GM23248 (cell line): Measurements from ENCODE around the gene KCNJ10. TPM values are rescaled to one million over a fixed set of nuclear protein-coding genes. Genes with fewer than 3 reads are reported as not detected.

ENCODE experiments used
- DNase-seq: peaks from one replicate; pipeline ENCODE4 v3.0.0-alpha.2; 2015
- H2AFZ ChIP-seq: fragments of 200-600 bp; sonication (generic); 2 replicates; pipeline ENCODE4 v1.6.1; 2016; ENCODE audit warnings: antibody characterized with exemption
- H3F3A ChIP-seq: fragments of 200-600 bp; sonication (generic); 2 replicates; pipeline ENCODE4 v1.6.1; 2016; ENCODE audit warnings: mild to moderate bottlenecking, antibody characterized with exemption, mixed run types; ENCODE audit not compliant: insufficient read depth
- H3K27ac ChIP-seq: fragments of 200-600 bp; sonication (generic); 2 replicates; pipeline ENCODE4 v1.5.1; 2016; ENCODE audit warnings: mild to moderate bottlenecking
- H3K27me3 ChIP-seq: fragments of 200-600 bp; sonication (generic); replicated peaks from 2 replicates; pipeline ENCODE4 v1.6.1; 2016; ENCODE audit warnings: mild to moderate bottlenecking; ENCODE audit not compliant: insufficient read depth
- H3K36me3 ChIP-seq: fragments of 200-600 bp; sonication (generic); 2 replicates; pipeline ENCODE4 v1.6.1; 2016; ENCODE audit warnings: low read depth, mild to moderate bottlenecking
- H3K4me1 ChIP-seq: fragments of 200-600 bp; sonication (generic); 2 replicates; pipeline ENCODE4 v1.6.1; 2016; ENCODE audit warnings: mild to moderate bottlenecking; ENCODE audit not compliant: insufficient read depth
- H3K4me2 ChIP-seq: fragments of 200-600 bp; sonication (generic); one replicate; pipeline ENCODE4 v1.6.1; 2016; ENCODE audit warnings: mild to moderate bottlenecking; ENCODE audit not compliant: unreplicated experiment
- H3K4me3 ChIP-seq: fragments of 200-600 bp; sonication (generic); 2 replicates; pipeline ENCODE4 v1.5.1; 2016; ENCODE audit warnings: mild to moderate bottlenecking
- H3K79me2 ChIP-seq: fragments of 200-600 bp; sonication (generic); 2 replicates; pipeline ENCODE4 v1.6.1; 2016; ENCODE audit warnings: mild to moderate bottlenecking; ENCODE audit not compliant: insufficient read depth
- H3K9ac ChIP-seq: fragments of 200-600 bp; sonication (generic); 2 replicates; pipeline ENCODE4 v1.6.1; 2016; ENCODE audit warnings: mild to moderate bottlenecking
- H3K9me2 ChIP-seq: fragments of 200-600 bp; sonication (generic); 2 replicates; pipeline ENCODE4 v1.6.1; 2016; ENCODE audit warnings: mixed run types, mild to moderate bottlenecking, moderate library complexity; ENCODE audit not compliant: insufficient read depth
- H3K9me3 ChIP-seq: fragments of 200-600 bp; sonication (generic); one replicate; pipeline ENCODE4 v1.6.1; 2017; ENCODE audit warnings: low read depth
- H4K20me1 ChIP-seq: fragments of 200-600 bp; sonication (generic); 2 replicates; pipeline ENCODE4 v1.6.0; 2016; ENCODE audit not compliant: insufficient read depth
- EZH2 ChIP-seq: fragments of 200-600 bp; sonication (generic); IDR thresholded peaks from 2 replicates; pipeline ENCODE4 v1.6.1; 2018; ENCODE audit warnings: antibody characterized with exemption, mild to moderate bottlenecking; ENCODE audit not compliant: insufficient read depth, poor library complexity, severe bottlenecking
- EZH2phosphoT487 ChIP-seq: fragments of 200-600 bp; sonication (generic); IDR thresholded peaks from 2 replicates; pipeline ENCODE4 v1.6.1; 2018; ENCODE audit warnings: antibody characterized with exemption, moderate library complexity, mild to moderate bottlenecking, low read depth; ENCODE audit not compliant: insufficient read depth
- WGBS, 2 experiments: methylation state at CpG; one replicate each; pipeline ENCODE4 v1.1.6; 2015 to 2017; ENCODE audit warnings: low lambda C conversion rate in 2 of 2, low coverage in 1 of 2; ENCODE audit errors: missing lambda C conversion rate in 2 of 2; 5-methylcytosine and 5-hydroxymethylcytosine counted together
- in situ Hi-C: fragments of 300-500 bp; cut with MboI; formaldehyde crosslinking; loops from 2 replicates; pipeline ENCODE4 v1.15.0; 2020
- polyA plus RNA-seq: library from polyadenylated mRNA; unstranded; fragments of >200 nt; fragmentation: Nextera tagmentation; extraction: Ambion mirVana; gene quantifications from 2 replicates; pipeline ENCODE4 v1.2.1, GENCODE V29; 2016
- total RNA-seq: library from RNA; depleted of rRNA; stranded (reverse); fragments of >200 nt; shearing (Covaris generic); gene quantifications from 2 replicates; pipeline ENCODE4 v1.2.3, GENCODE V29; 2014

Gene KCNJ10
- total and polyA plus RNA-seq, 2 experiments from 2014 or later: not detected

DNA sequence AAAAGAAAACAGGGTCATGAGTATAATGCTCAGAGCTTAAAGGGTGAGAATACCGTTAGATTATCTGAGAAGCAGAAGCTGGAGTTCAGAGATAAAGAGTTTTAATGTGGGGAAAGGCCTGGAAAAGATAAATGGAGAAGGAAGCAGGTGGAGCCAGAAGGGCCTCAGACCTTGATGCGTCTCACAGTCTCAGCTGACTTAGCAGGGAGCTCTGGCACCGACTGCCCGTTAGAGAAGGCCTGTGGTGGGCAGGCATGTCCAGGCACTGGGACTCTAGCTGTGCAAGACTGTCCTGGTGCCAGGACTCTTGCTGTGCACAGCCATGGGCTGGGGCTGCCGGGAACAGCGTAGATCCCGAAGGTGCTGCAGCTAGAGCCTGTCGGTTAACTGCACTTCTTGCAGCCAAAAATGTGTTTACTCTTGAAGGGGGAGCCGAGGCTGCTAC is 112.1 kb downstream of the KCNJ10 start:
- Histone ChIP-seq H3K27ac (no peak overlapping the region), H3K4me2 (no peak overlapping the region), H3K4me3 (no peak overlapping the region), H3K9me3 (no peaks in the 10 kb centered on the region), H3K9ac (no peak overlapping the region), H3K36me3 (no peaks in the 10 kb centered on the region), H4K20me1 (no peaks in the 10 kb centered on the region), H3K9me2 (no peaks in the 10 kb centered on the region), H3F3A (peaks cover 9% of the 10 kb centered on the region), H2AFZ (no peak overlapping the region), H3K4me1 (peaks cover 18% of the 10 kb centered on the region; the same call in 1 of the 2 replicates), H3K79me2 (peaks cover 17% of the 10 kb centered on the region), H3K27me3 (no peaks in the 10 kb centered on the region)
- WGBS, 2 experiments: 58% methylated on average over 9 of the region's 9 CpGs
- in situ Hi-C loops: no loop called here
- no peak for DNase-seq
- TF ChIP-seq EZH2 (no peak), EZH2phosphoT487 (no peak)

DNA sequence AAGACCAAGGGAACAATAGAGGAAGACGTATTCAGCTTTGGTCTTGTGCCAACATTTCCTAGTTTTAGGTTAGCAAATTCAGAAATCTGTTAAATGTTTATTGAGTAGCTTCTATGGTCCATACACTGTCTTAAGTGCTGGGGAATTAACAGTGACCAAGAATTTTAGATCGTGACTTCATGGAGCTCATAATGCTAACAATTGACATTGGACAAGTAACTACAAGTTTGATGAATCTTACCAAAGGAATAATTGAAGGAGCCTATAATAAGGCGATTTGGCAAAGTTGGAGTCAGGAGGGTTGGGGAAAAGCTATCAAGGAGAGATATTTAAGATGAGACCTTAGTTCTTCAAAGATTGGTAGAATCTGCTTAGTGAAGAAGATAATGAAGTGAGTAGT is 114.5 kb downstream of the KCNJ10 start:
- Histone ChIP-seq H3K9ac (no peak overlapping the region), H2AFZ (no peak overlapping the region), H3K9me2 (no peaks in the 10 kb centered on the region), H3K4me2 (no peak overlapping the region), H4K20me1 (no peaks in the 10 kb centered on the region), H3K27me3 (no peaks in the 10 kb centered on the region), H3K79me2 (no peaks in the 10 kb centered on the region), H3K4me1 (peaks cover 3% of the 10 kb centered on the region; the same call in 1 of the 2 replicates), H3K4me3 (no peak overlapping the region), H3K36me3 (no peaks in the 10 kb centered on the region), H3K9me3 (no peaks in the 10 kb centered on the region), H3K27ac (no peak overlapping the region), H3F3A (no peaks in the 10 kb centered on the region)
- no peak for DNase-seq
- TF ChIP-seq EZH2phosphoT487: no peak
- no peak for TF ChIP-seq EZH2
- 75 to 81% methylated on average over 3 of the region's 3 CpGs for WGBS, 2 experiments
- in situ Hi-C loops: no loop called here

- Histone ChIP-seq H3K9ac (no peak within 1 kb of the TSS), H3K4me2 (no peak within 1 kb of the TSS), H3K36me3 (no peaks in the 10 kb centered on the region), H3K79me2 (no peaks in the 10 kb centered on the region), H2AFZ (no peak within 1 kb of the TSS), H3K4me3 (no peak within 1 kb of the TSS), H3K9me3 (no peaks in the 10 kb centered on the region), H3K27ac (0 out of 2 replicates have a peak within 1 kb of the TSS, but pooled peaks have one; percentile 21), H3K27me3 (no peaks in the 10 kb centered on the region), H3K9me2 (no peaks in the 10 kb centered on the region), H3F3A (no peaks in the 10 kb centered on the region), H3K4me1 (no peaks in the 10 kb centered on the region), H4K20me1 (no peaks in the 10 kb centered on the region)
- TF ChIP-seq EZH2: no peak
- TF ChIP-seq EZH2phosphoT487: no peak
- in situ Hi-C loops: no loop called here
- WGBS, 2 experiments: 64 to 69% methylated on average over 11 of the region's 11 CpGs
- DNase-seq: peak; percentile 83
Observed at GRCh38 chr1:159953536-159954515, 116.1 kb downstream of the KCNJ10 start, which contains the start of gene SLAMF9. SLAMF9 (minus strand) TSS chr1:159954237; CDS start chr1:159954137, 100 bp downstream.

DNA sequence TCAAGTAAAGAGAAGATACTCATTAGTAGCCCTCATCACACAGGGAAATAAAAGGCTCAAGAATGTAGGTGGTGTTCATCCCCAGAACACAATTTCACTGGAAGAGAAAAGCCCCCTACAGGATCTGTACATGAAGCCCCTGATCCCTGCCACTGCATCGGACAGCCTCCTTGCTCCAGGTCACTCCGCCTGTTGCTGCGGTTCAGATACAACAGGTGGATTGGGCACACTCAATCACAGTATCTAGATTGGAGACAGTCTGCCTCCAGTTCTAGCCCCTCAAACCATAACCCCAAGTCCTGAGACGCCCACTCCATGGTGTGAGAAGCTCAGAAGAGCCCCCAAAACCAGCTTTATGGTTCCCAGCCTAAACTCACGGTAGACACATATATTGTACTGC is 117.0 kb downstream of the KCNJ10 start:
- Histone ChIP-seq H3K79me2 (no peaks in the 10 kb centered on the region), H3K9me3 (no peaks in the 10 kb centered on the region), H3K4me1 (no peaks in the 10 kb centered on the region), H3K4me2 (no peak overlapping the region), H3K4me3 (no peak overlapping the region), H3K36me3 (no peaks in the 10 kb centered on the region), H3K27me3 (no peaks in the 10 kb centered on the region), H3K9me2 (no peaks in the 10 kb centered on the region), H3F3A (no peaks in the 10 kb centered on the region), H3K9ac (no peak overlapping the region), H3K27ac (no peak overlapping the region), H4K20me1 (no peaks in the 10 kb centered on the region), H2AFZ (no peak overlapping the region)
- DNase-seq: no peak
- TF ChIP-seq EZH2: no peak
- no peak for TF ChIP-seq EZH2phosphoT487
- in situ Hi-C loops: no loop called here
- 77 to 84% methylated on average over 5 of the region's 5 CpGs for WGBS, 2 experiments
